ENCODE data around the gene AMN.
A peak's percentile ranks its signal among the peaks of the same experiment; 100 is the strongest.

AMN gene

GRCh38 chr14:102899516-102899900 lies 23.0 kb upstream of the AMN start:
- Histone ChIP-seq H3K9me3 (ENCODE audit: insufficient read depth, low read depth, low read length) (no peaks in the 10 kb centered on the region), H3K27me3 (ENCODE audit: insufficient read depth, low read length) (no peaks in the 10 kb centered on the region), H3K27ac (ENCODE audit: low read depth, low read length) (no peak overlapping the region), H3K36me3 (ENCODE audit: insufficient read depth, low read length) (no peaks in the 10 kb centered on the region), H3K4me3 (ENCODE audit: low read length) (no peak overlapping the region), H3K4me1 (ENCODE audit: insufficient read depth, low read length) (no peaks in the 10 kb centered on the region), H3K9ac (ENCODE audit: low read depth, low read length) (peak overlapping the region; percentile 8; the same call in 1 of the 2 replicates)
- 98% methylated on average over 6 of the region's 8 CpGs for WGBS

- Histone ChIP-seq H3K36me3 (ENCODE audit: insufficient read depth, low read length) (peaks cover 10% of the 10 kb centered on the region), H3K4me1 (ENCODE audit: insufficient read depth, low read length) (no peaks in the 10 kb centered on the region), H3K4me3 (ENCODE audit: low read length) (no peak overlapping the region), H3K9me3 (ENCODE audit: insufficient read depth, low read depth, low read length) (no peaks in the 10 kb centered on the region), H3K9ac (ENCODE audit: low read depth, low read length) (no peak overlapping the region; the same call in 1 of the 2 replicates), H3K27ac (ENCODE audit: low read depth, low read length) (no peak overlapping the region), H3K27me3 (ENCODE audit: insufficient read depth, low read length) (no peaks in the 10 kb centered on the region)
- WGBS = 94% methylated on average over 39 of the region's 39 CpGs
These were observed 21.6 kb upstream of the AMN start for GRCh38 chr14:102900631-102901571.

- Histone ChIP-seq H3K4me3 (ENCODE audit: low read length) (no peak overlapping the region), H3K4me1 (ENCODE audit: insufficient read depth, low read length) (no peaks in the 10 kb centered on the region), H3K9ac (ENCODE audit: low read depth, low read length) (no peak overlapping the region), H3K9me3 (ENCODE audit: insufficient read depth, low read depth, low read length) (peaks cover 7% of the 10 kb centered on the region; the same call in 1 of the 2 replicates), H3K36me3 (ENCODE audit: insufficient read depth, low read length) (peaks cover 16% of the 10 kb centered on the region), H3K27ac (ENCODE audit: low read depth, low read length) (no peak overlapping the region), H3K27me3 (ENCODE audit: insufficient read depth, low read length) (no peaks in the 10 kb centered on the region)
- 94% methylated on average over 4 of the region's 4 CpGs for WGBS
These were observed 20.8 kb upstream of the AMN start for GRCh38 chr14:102901633-102902032.

GRCh38 chr14:102902086-102902485 lies 20.4 kb upstream of the AMN start:
- H3K4me1 ChIP-seq (ENCODE audit: insufficient read depth, low read length) = no peaks in the 10 kb centered on the region
- H3K27me3 ChIP-seq (ENCODE audit: insufficient read depth, low read length) = no peaks in the 10 kb centered on the region
- no peak overlapping the region for H3K4me3 ChIP-seq (ENCODE audit: low read length)
- H3K9ac ChIP-seq (ENCODE audit: low read depth, low read length) = no peak overlapping the region
- H3K36me3 ChIP-seq (ENCODE audit: insufficient read depth, low read length) = peaks cover 20% of the 10 kb centered on the region
- no peak overlapping the region for H3K27ac ChIP-seq (ENCODE audit: low read depth, low read length)
- H3K9me3 ChIP-seq (ENCODE audit: insufficient read depth, low read depth, low read length) = peaks cover 11% of the 10 kb centered on the region
- WGBS = 93% methylated on average over 7 of the region's 7 CpGs

GRCh38 chr14:102902523-102903247 lies 19.8 kb upstream of the AMN start:
- H3K27ac ChIP-seq (ENCODE audit: low read depth, low read length) = no peak overlapping the region

GRCh38 chr14:102903248-102903888 lies 19.1 kb upstream of the AMN start:
- Histone ChIP-seq H3K4me1 (ENCODE audit: insufficient read depth, low read length) (no peaks in the 10 kb centered on the region), H3K27ac (ENCODE audit: low read depth, low read length) (no peak overlapping the region), H3K4me3 (ENCODE audit: low read length) (no peak overlapping the region), H3K36me3 (ENCODE audit: insufficient read depth, low read length) (peaks cover 22% of the 10 kb centered on the region), H3K9me3 (ENCODE audit: insufficient read depth, low read depth, low read length) (peaks cover 13% of the 10 kb centered on the region), H3K27me3 (ENCODE audit: insufficient read depth, low read length) (no peaks in the 10 kb centered on the region), H3K9ac (ENCODE audit: low read depth, low read length) (no peak overlapping the region)
- WGBS = 93% methylated on average over 29 of the region's 29 CpGs

More at GRCh38 chr14:102902523-102903247, 19.8 kb upstream of the AMN start:
- peaks cover 13% of the 10 kb centered on the region for H3K9me3 ChIP-seq (ENCODE audit: insufficient read depth, low read depth, low read length)
- no peak overlapping the region for H3K9ac ChIP-seq (ENCODE audit: low read depth, low read length)
- no peaks in the 10 kb centered on the region for H3K4me1 ChIP-seq (ENCODE audit: insufficient read depth, low read length)
- no peak overlapping the region for H3K4me3 ChIP-seq (ENCODE audit: low read length)
- H3K27me3 ChIP-seq (ENCODE audit: insufficient read depth, low read length) = no peaks in the 10 kb centered on the region
- peaks cover 22% of the 10 kb centered on the region for H3K36me3 ChIP-seq (ENCODE audit: insufficient read depth, low read length)
- WGBS = 93% methylated on average over 12 of the region's 12 CpGs

- H3K36me3 ChIP-seq (ENCODE audit: insufficient read depth, low read length) = peaks cover 22% of the 10 kb centered on the region
- H3K4me3 ChIP-seq (ENCODE audit: low read length) = no peak overlapping the region
- no peaks in the 10 kb centered on the region for H3K27me3 ChIP-seq (ENCODE audit: insufficient read depth, low read length)
- no peak overlapping the region for H3K9ac ChIP-seq (ENCODE audit: low read depth, low read length)
- H3K4me1 ChIP-seq (ENCODE audit: insufficient read depth, low read length) = no peaks in the 10 kb centered on the region
- WGBS = 95% methylated on average over 7 of the region's 7 CpGs
- H3K9me3 ChIP-seq (ENCODE audit: insufficient read depth, low read depth, low read length) = peaks cover 13% of the 10 kb centered on the region
- H3K27ac ChIP-seq (ENCODE audit: low read depth, low read length) = no peak overlapping the region
These were observed 18.5 kb upstream of the AMN start for GRCh38 chr14:102903889-102904512.

GRCh38 chr14:102905116-102906108 lies 17.1 kb upstream of the AMN start:
- 95% methylated on average over 38 of the region's 38 CpGs for WGBS

GRCh38 chr14:102906616-102907302 lies 15.7 kb upstream of the AMN start:
- peaks cover 13% of the 10 kb centered on the region for H3K9me3 ChIP-seq (ENCODE audit: insufficient read depth, low read depth, low read length)
- H3K4me1 ChIP-seq (ENCODE audit: insufficient read depth, low read length) = no peaks in the 10 kb centered on the region
- no peaks in the 10 kb centered on the region for H3K27me3 ChIP-seq (ENCODE audit: insufficient read depth, low read length)
- H3K9ac ChIP-seq (ENCODE audit: low read depth, low read length) = no peak overlapping the region
- peaks cover 22% of the 10 kb centered on the region for H3K36me3 ChIP-seq (ENCODE audit: insufficient read depth, low read length)
- 97% methylated on average over 30 of the region's 30 CpGs for WGBS
- H3K27ac ChIP-seq (ENCODE audit: low read depth, low read length) = no peak overlapping the region
- no peak overlapping the region for H3K4me3 ChIP-seq (ENCODE audit: low read length)

More at GRCh38 chr14:102905116-102906108, 17.1 kb upstream of the AMN start:
- H3K4me3 ChIP-seq (ENCODE audit: low read length) = no peak overlapping the region
- peaks cover 22% of the 10 kb centered on the region for H3K36me3 ChIP-seq (ENCODE audit: insufficient read depth, low read length)
- peaks cover 13% of the 10 kb centered on the region for H3K9me3 ChIP-seq (ENCODE audit: insufficient read depth, low read depth, low read length)
- H3K9ac ChIP-seq (ENCODE audit: low read depth, low read length) = no peak overlapping the region
- H3K4me1 ChIP-seq (ENCODE audit: insufficient read depth, low read length) = no peaks in the 10 kb centered on the region
- H3K27ac ChIP-seq (ENCODE audit: low read depth, low read length) = no peak overlapping the region
- no peaks in the 10 kb centered on the region for H3K27me3 ChIP-seq (ENCODE audit: insufficient read depth, low read length)

Measured in HUES64 (cell line).